ENCODE results near the gene EIF4G3. TPM values are rescaled to one million over a fixed set of nuclear protein-coding genes. Genes with fewer than 3 reads are reported as not detected.
"Not testable (repeated sequence)": the region's sequence is repeated elsewhere in the genome, so short reads cannot be mapped to it uniquely, and the experiment has no call there.

EIF4G3 gene
- total RNA-seq, 1 experiment from 2014 or later = 55.4 TPM

- no peak overlapping the region for H3K27ac Mint-ChIP-seq (ENCODE audit: unreplicated experiment)
- Histone ChIP-seq H3K9me3 (no peaks in the 10 kb centered on the region), H3K27me3 (replicated peaks; ENCODE audit: control insufficient read depth, insufficient read depth, low read length) (no peaks in the 10 kb centered on the region), H3K4me3 (ENCODE audit: low read depth, low read length) (no peak overlapping the region), H3K4me1 (no peaks in the 10 kb centered on the region), H3K36me3 (ENCODE audit: control insufficient read depth, insufficient read depth, low read length) (no peaks in the 10 kb centered on the region)
- no peak for DNase-seq
- no peaks in the 10 kb centered on the region for H3K27me3 Mint-ChIP-seq (ENCODE audit: insufficient read depth, unreplicated experiment)
- no peaks in the 10 kb centered on the region for H3K36me3 Mint-ChIP-seq (ENCODE audit: insufficient read depth, unreplicated experiment)
- POLR2A ChIA-PET = interaction anchor here (0.5 kb wide), 1 partner anchor 17 kb away, joined by 3 read pairs; no protein-coding TSS in a partner anchor
- CTCF ChIA-PET = interaction anchor here (0.5 to 1.1 kb wide), 3 partner anchors 75 to 495 kb away, joined by 3 to 8 read pairs (median 6); no protein-coding TSS in a partner anchor
- no peak for TF ChIP-seq CTCF (IDR thresholded peaks at IDR 0.05; ENCODE audit: insufficient read depth in 1 of 2, low read depth in 1 of 2, low read length in 1 of 2, severe bottlenecking in 1 of 2, unreplicated experiment in 1 of 2)
- no TSS peak for BruUV-seq (replicated peaks)
- no peaks in the 10 kb centered on the region for H3K4me1 Mint-ChIP-seq (ENCODE audit: low read depth, unreplicated experiment)
- H3K4me3 Mint-ChIP-seq (ENCODE audit: unreplicated experiment) = no peak overlapping the region
- H3K9me3 Mint-ChIP-seq (ENCODE audit: unreplicated experiment) = no peaks in the 10 kb centered on the region
- intact Hi-C loops (cut with micrococcal nuclease; ENCODE audit: unreplicated experiment) = no loop called here
Measured at GRCh38 chr1:21192284-21192683, 15.6 kb upstream of the EIF4G3 start.

- CTCF ChIA-PET = interaction anchor here (0.6 kb wide), 2 partner anchors 29 to 494 kb away, joined by 5 to 6 read pairs; no protein-coding TSS in a partner anchor
- H3K27me3 Mint-ChIP-seq (ENCODE audit: insufficient read depth, unreplicated experiment); H3K9me3 Mint-ChIP-seq (ENCODE audit: unreplicated experiment); H3K4me1 Mint-ChIP-seq (ENCODE audit: low read depth, unreplicated experiment); H3K9me3 ChIP-seq; H3K27ac Mint-ChIP-seq (ENCODE audit: unreplicated experiment); H3K36me3 Mint-ChIP-seq (ENCODE audit: insufficient read depth, unreplicated experiment); intact Hi-C loops (cut with micrococcal nuclease; ENCODE audit: unreplicated experiment); H3K36me3 ChIP-seq (ENCODE audit: control insufficient read depth, insufficient read depth, low read length); DNase-seq; H3K27me3 ChIP-seq (replicated peaks; ENCODE audit: control insufficient read depth, insufficient read depth, low read length); BruUV-seq (replicated peaks); H3K4me1 ChIP-seq; H3K4me3 ChIP-seq (ENCODE audit: low read depth, low read length); H3K4me3 Mint-ChIP-seq (ENCODE audit: unreplicated experiment); POLR2A ChIA-PET: not testable (repeated sequence)
Measured at GRCh38 chr1:21190771-21191170, 14.1 kb upstream of the EIF4G3 start.

GRCh38 chr1:21189906-21190500, 13.3 kb upstream of the EIF4G3 start:
- no TSS peak for BruUV-seq (replicated peaks)

More at GRCh38 chr1:21189906-21190500, 13.3 kb upstream of the EIF4G3 start:
- Mint-ChIP-seq H3K4me1 (ENCODE audit: low read depth, unreplicated experiment) (no peaks in the 10 kb centered on the region), H3K4me3 (ENCODE audit: unreplicated experiment) (no peak overlapping the region), H3K36me3 (ENCODE audit: insufficient read depth, unreplicated experiment) (no peaks in the 10 kb centered on the region), H3K27me3 (ENCODE audit: insufficient read depth, unreplicated experiment) (no peaks in the 10 kb centered on the region), H3K9me3 (ENCODE audit: unreplicated experiment) (no peaks in the 10 kb centered on the region), H3K27ac (ENCODE audit: unreplicated experiment) (no peak overlapping the region)
- Histone ChIP-seq H3K4me3 (ENCODE audit: low read depth, low read length) (no peak overlapping the region), H3K4me1 (no peaks in the 10 kb centered on the region), H3K36me3 (ENCODE audit: control insufficient read depth, insufficient read depth, low read length) (no peaks in the 10 kb centered on the region), H3K9me3 (no peaks in the 10 kb centered on the region), H3K27me3 (replicated peaks; ENCODE audit: control insufficient read depth, insufficient read depth, low read length) (no peaks in the 10 kb centered on the region)
- intact Hi-C loops (cut with micrococcal nuclease; ENCODE audit: unreplicated experiment) = no loop called here
- POLR2A ChIA-PET = no interaction called here
- TF ChIP-seq CTCF (IDR thresholded peaks at IDR 0.05; ENCODE audit: insufficient read depth in 1 of 2, low read depth in 1 of 2, low read length in 1 of 2, severe bottlenecking in 1 of 2, unreplicated experiment in 1 of 2) = no peak
- CTCF ChIA-PET = no interaction called here
- no peak for DNase-seq
